Measurements from ENCODE around the gene SPTB.

The SPTB gene

GRCh38 chr14:64722842-64723447 lies 156.8 kb downstream of the SPTB start:
- TF ChIP-seq EZH2phosphoT487 (IDR thresholded peaks at IDR 0.05; ENCODE audit: borderline replicate concordance, low read length): no peak
- TF ChIP-seq CTCF (IDR thresholded peaks at IDR 0.05; ENCODE audit: low read depth, low read length, poor library complexity, severe bottlenecking): no peak
- no peak overlapping the region for H3K4me2 ChIP-seq (ENCODE audit: low read length)
- no peak overlapping the region for H3K4me3 ChIP-seq (ENCODE audit: low read length)
- H3K4me1 ChIP-seq (ENCODE audit: control insufficient read depth, low read length): no peaks in the 10 kb centered on the region
- no peaks in the 10 kb centered on the region for H3F3A ChIP-seq (ENCODE audit: control insufficient read depth, insufficient read depth)
- H3K9me3 ChIP-seq (ENCODE audit: control insufficient read depth, insufficient read depth, low read length): no peaks in the 10 kb centered on the region
- peaks cover 8% of the 10 kb centered on the region; the same call in 1 of the 2 replicates for H3K27me3 ChIP-seq (ENCODE audit: control insufficient read depth, low read length)
- H3K79me2 ChIP-seq (ENCODE audit: control insufficient read depth, low read length): no peaks in the 10 kb centered on the region
- no peaks in the 10 kb centered on the region for H4K20me1 ChIP-seq (ENCODE audit: control insufficient read depth, insufficient read depth, low read depth, low read length)
- H3K27ac ChIP-seq (ENCODE audit: low read depth, low read length): no peak overlapping the region
- H3K36me3 ChIP-seq (ENCODE audit: control insufficient read depth, low read length): no peaks in the 10 kb centered on the region
- H3K9me2 ChIP-seq (replicated peaks; ENCODE audit: control insufficient read depth, low read length): no peaks in the 10 kb centered on the region

- Histone ChIP-seq H4K20me1 (ENCODE audit: control insufficient read depth, insufficient read depth, low read depth, low read length) (no peaks in the 10 kb centered on the region), H3K4me2 (ENCODE audit: low read length) (no peak overlapping the region), H3K4me3 (ENCODE audit: low read length) (no peak overlapping the region), H3F3A (ENCODE audit: control insufficient read depth, insufficient read depth) (no peaks in the 10 kb centered on the region), H3K36me3 (ENCODE audit: control insufficient read depth, low read length) (no peaks in the 10 kb centered on the region), H3K4me1 (ENCODE audit: control insufficient read depth, low read length) (no peaks in the 10 kb centered on the region), H3K27me3 (ENCODE audit: control insufficient read depth, low read length) (peaks cover 8% of the 10 kb centered on the region; the same call in 1 of the 2 replicates), H3K27ac (ENCODE audit: low read depth, low read length) (no peak overlapping the region), H3K79me2 (ENCODE audit: control insufficient read depth, low read length) (no peaks in the 10 kb centered on the region), H3K9me2 (replicated peaks; ENCODE audit: control insufficient read depth, low read length) (no peaks in the 10 kb centered on the region), H3K9me3 (ENCODE audit: control insufficient read depth, insufficient read depth, low read length) (no peaks in the 10 kb centered on the region)
- TF ChIP-seq CTCF (IDR thresholded peaks at IDR 0.05; ENCODE audit: low read depth, low read length, poor library complexity, severe bottlenecking) (no peak), EZH2phosphoT487 (IDR thresholded peaks at IDR 0.05; ENCODE audit: borderline replicate concordance, low read length) (no peak)
Measured at GRCh38 chr14:64721899-64722298, 157.8 kb downstream of the SPTB start.

GRCh38 chr14:64721391-64721791 lies 158.3 kb downstream of the SPTB start:
- Histone ChIP-seq H3K4me2 (ENCODE audit: low read length) (no peak overlapping the region), H3K27ac (ENCODE audit: low read depth, low read length) (no peak overlapping the region), H3K36me3 (ENCODE audit: control insufficient read depth, low read length) (no peaks in the 10 kb centered on the region), H3F3A (ENCODE audit: control insufficient read depth, insufficient read depth) (no peaks in the 10 kb centered on the region), H3K79me2 (ENCODE audit: control insufficient read depth, low read length) (no peaks in the 10 kb centered on the region), H3K27me3 (ENCODE audit: control insufficient read depth, low read length) (peaks cover 3% of the 10 kb centered on the region; the same call in 1 of the 2 replicates), H3K4me3 (ENCODE audit: low read length) (no peak overlapping the region), H3K9me3 (ENCODE audit: control insufficient read depth, insufficient read depth, low read length) (no peaks in the 10 kb centered on the region), H3K4me1 (ENCODE audit: control insufficient read depth, low read length) (no peaks in the 10 kb centered on the region), H3K9me2 (replicated peaks; ENCODE audit: control insufficient read depth, low read length) (no peaks in the 10 kb centered on the region), H4K20me1 (ENCODE audit: control insufficient read depth, insufficient read depth, low read depth, low read length) (no peaks in the 10 kb centered on the region)
- TF ChIP-seq EZH2phosphoT487 (IDR thresholded peaks at IDR 0.05; ENCODE audit: borderline replicate concordance, low read length): no peak
- no peak for TF ChIP-seq CTCF (IDR thresholded peaks at IDR 0.05; ENCODE audit: low read depth, low read length, poor library complexity, severe bottlenecking)

All from DOHH2 (cell line).